Activated CD8-positive, alpha-beta T cell treated with anti-CD3 and anti-CD28 coated beads, Interleukin-2, amount 10 ng/mL, durations not matched to agents 7 days and 5 days (primary cell): ENCODE data around the gene C3. TPM values are rescaled to one million over a fixed set of nuclear protein-coding genes. Genes with fewer than 3 reads are reported as not detected.

ENCODE experiments used
- ATAC-seq: fragments of 150-1000 bp; cut with Tn5 transposase; one replicate; pipeline ENCODE4 v1.10.0; 2021; ENCODE audit warnings: moderate library complexity
- CTCF ChIA-PET: fragments of 350-600 bp; sonication (Branson Sonifier 250); formaldehyde crosslinking; loops from one replicate; lab custom pipeline; 2021; ENCODE audit warnings: antibody characterized with exemption; lab: Charles Lee
- POLR2A ChIA-PET: fragments of 350-600 bp; sonication (Branson Sonifier 250); formaldehyde crosslinking; loops from one replicate; lab custom pipeline; 2021; ENCODE audit warnings: antibody characterized with exemption; lab: Charles Lee
- DNase-seq: peaks from one replicate; pipeline ENCODE4 v3.0.0-alpha.2; 2020
- H3K27ac Mint-ChIP-seq: one replicate; pipeline ENCODE4 v1.8.0; 2021; ENCODE audit warnings: mild to moderate bottlenecking, mixed read lengths
- H3K27me3 Mint-ChIP-seq: one replicate; pipeline ENCODE4 v1.8.0; 2021; ENCODE audit warnings: low read depth, mixed read lengths
- H3K36me3 Mint-ChIP-seq: one replicate; pipeline ENCODE4 v1.8.0; 2021; ENCODE audit warnings: low read depth, mixed read lengths
- H3K4me1 Mint-ChIP-seq: one replicate; pipeline ENCODE4 v1.8.0; 2021; ENCODE audit warnings: low read depth, mixed read lengths
- H3K4me3 Mint-ChIP-seq: one replicate; pipeline ENCODE4 v1.8.0; 2021; ENCODE audit warnings: mild to moderate bottlenecking, mixed read lengths
- H3K9me3 Mint-ChIP-seq: one replicate; pipeline ENCODE4 v1.8.0; 2022; ENCODE audit warnings: mixed read lengths; ENCODE audit not compliant: insufficient read depth
- total RNA-seq, 2 experiments: library from RNA; stranded (reverse); gene quantifications; one replicate each; pipeline ENCODE4 v1.2.3, GENCODE V29; 2021

Gene C3
- total RNA-seq, 2 experiments from 2014 or later = 0.52 to 1.2 TPM

DNA sequence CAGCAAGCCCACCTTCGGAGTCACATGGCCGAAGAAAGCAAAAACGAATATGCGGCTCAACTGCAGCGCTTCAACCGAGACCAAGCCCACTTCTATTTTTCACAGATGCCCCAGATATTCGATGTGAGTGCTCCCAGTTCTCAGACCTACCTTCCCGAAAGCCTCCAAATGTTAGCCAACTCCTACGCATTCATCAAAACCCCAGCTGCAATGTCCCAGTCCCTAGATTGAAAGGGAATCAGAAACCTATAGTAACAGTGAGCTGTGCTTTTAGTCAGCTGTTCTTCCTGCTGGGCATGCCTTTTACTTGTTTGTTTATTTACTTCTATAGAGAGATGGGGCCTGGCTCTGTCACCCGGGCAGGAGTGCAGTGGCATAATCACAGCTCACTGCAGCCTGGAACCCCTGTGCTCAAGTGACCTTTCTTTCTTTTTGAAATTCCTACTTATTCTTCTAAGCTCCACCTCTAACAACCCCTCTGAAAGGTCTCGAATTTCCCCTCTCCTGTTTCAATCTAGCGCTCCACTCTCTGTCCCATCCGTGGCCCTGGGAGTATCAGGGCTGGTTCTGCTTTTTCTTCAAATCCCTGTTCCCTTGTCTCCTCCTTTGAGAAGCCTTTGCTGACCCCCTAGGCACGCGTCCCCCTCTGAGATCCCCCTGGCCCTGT, 23.4 kb upstream of the C3 start:
- Mint-ChIP-seq H3K27me3 (no peaks in the 10 kb centered on the region), H3K36me3 (peaks cover 33% of the 10 kb centered on the region), H3K27ac (peak overlapping the region; percentile 14), H3K9me3 (no peaks in the 10 kb centered on the region), H3K4me3 (no peak overlapping the region), H3K4me1 (peaks cover 11% of the 10 kb centered on the region)
- POLR2A ChIA-PET = no interaction called here
- ATAC-seq (no peak), DNase-seq (no peak)
- CTCF ChIA-PET = interaction anchor here (0.6 to 1.0 kb wide), 2 partner anchors 89 to 119 kb away, joined by 3 to 4 read pairs; no protein-coding TSS in a partner anchor

- Mint-ChIP-seq H3K9me3 (no peaks in the 10 kb centered on the region), H3K27ac (no peak overlapping the region), H3K4me3 (no peak overlapping the region), H3K4me1 (peaks cover 19% of the 10 kb centered on the region), H3K36me3 (peaks cover 27% of the 10 kb centered on the region), H3K27me3 (no peaks in the 10 kb centered on the region)
- CTCF ChIA-PET = interaction anchor here (1.0 kb wide), 1 partner anchor 88 kb away, joined by 3 read pairs; no protein-coding TSS in a partner anchor
- POLR2A ChIA-PET = interaction anchor here (0.6 kb wide), 1 partner anchor 18 kb away, joined by 3 read pairs; no protein-coding TSS in a partner anchor
- DNase-seq (no peak), ATAC-seq (no peak)
Observed at GRCh38 chr19:6743066-6743465, 22.6 kb upstream of the C3 start.

DNA sequence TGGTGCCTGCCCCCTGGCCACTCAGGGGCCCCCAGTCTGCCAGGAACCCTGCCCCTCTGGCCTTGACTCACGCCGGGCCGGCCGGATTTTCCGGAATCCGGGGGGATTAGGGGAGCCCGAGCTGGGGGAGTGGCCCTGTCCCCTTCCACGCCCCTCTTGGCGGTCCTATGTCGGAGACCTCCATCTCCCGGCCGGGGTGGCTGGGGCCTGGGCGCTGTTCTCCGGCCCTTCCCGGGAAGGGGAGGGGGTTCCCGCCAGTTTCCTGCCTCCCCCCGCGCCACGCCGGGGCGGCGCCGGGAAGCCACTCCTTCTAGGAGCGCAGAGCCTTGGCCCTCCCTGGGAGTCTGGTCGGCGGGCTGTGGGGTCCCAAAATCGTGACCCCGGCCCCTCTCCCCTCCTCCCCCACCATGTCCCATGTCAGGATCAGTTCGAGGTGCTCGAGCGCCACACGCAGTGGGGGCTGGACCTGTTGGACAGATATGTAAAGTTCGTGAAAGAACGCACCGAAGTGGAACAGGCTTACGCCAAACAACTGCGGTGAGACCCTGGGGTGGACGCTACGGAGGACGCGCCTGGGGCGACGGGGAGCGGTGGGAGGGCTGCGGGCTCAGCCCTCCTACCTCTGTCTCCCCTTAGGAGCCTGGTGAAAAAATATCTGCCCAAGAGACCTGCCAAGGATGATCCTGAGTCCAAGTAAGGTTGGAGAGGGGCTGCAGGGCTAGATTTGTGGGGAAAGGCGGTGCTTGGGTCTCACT, 20.3 kb upstream of the C3 start:
- ATAC-seq = no peak
- peaks cover 30% of the 10 kb centered on the region for H3K4me1 Mint-ChIP-seq
- DNase-seq = no peak
- no peak overlapping the region for H3K27ac Mint-ChIP-seq
- peaks cover 25% of the 10 kb centered on the region for H3K36me3 Mint-ChIP-seq
- H3K9me3 Mint-ChIP-seq = no peaks in the 10 kb centered on the region
- no peaks in the 10 kb centered on the region for H3K27me3 Mint-ChIP-seq
- ChIA-PET CTCF (no interaction called here), POLR2A (no interaction called here)
- peak overlapping the region; percentile 81 for H3K4me3 Mint-ChIP-seq

DNA sequence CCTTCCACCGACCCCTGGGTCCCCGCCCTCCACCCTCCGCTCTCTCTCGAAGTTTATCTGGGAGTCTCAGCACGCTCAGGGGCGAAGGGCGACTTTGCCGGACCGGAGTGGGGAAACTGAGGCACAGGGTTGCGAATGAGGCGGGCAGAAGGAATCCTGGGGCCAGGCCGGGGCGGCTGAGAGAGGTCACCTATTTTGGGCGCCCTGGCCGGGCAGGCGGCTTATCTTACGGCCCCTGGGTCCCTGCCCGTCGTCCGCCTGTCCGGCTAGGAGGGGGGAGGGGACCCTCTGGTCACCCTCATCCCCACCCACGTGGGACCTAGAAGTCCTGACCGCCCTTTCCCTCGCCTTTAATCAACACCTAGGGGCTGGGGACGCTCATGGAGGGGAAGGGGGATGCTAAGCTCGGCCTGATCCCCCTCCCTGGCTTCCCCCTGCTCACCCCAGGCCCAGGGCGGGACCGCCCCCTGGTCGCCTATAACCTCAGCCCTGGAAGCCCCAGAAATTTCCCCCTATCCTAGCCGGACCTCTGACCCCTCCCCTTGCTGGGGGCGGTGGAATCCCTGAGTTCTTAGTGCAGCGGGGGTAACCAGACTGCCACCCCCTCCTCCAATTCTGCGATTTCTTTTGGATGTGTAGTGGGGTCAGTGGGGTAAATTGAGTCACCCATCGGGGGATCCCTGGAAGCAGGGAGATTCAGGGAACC, 19.6 kb upstream of the C3 start:
- no peaks in the 10 kb centered on the region for H3K9me3 Mint-ChIP-seq
- H3K27me3 Mint-ChIP-seq = no peaks in the 10 kb centered on the region
- H3K36me3 Mint-ChIP-seq = peaks cover 28% of the 10 kb centered on the region
- H3K4me3 Mint-ChIP-seq = peak overlapping the region; percentile 81
- DNase-seq (no peak), ATAC-seq (no peak)
- peaks cover 36% of the 10 kb centered on the region for H3K4me1 Mint-ChIP-seq
- ChIA-PET CTCF (no interaction called here), POLR2A (no interaction called here)
- H3K27ac Mint-ChIP-seq = peak overlapping the region; percentile 39

GRCh38 chr19:6739390-6739882, 19.0 kb upstream of the C3 start, which contains the start of gene TRIP10:
TRIP10 (plus strand) TSS chr19:6739680; CDS start chr19:6739762, 82 bp downstream.
- ChIA-PET CTCF (interaction anchor here (0.8 to 4.0 kb wide), 8 partner anchors 9 to 330 kb away, joined by 3 to 130 read pairs (median 6); partner anchors contain the start of genes SH2D3A, VAV1 and ZNF557), POLR2A (interaction anchor here (1.4 kb wide), 1 partner anchor 33 kb away, joined by 8 read pairs; the partner anchor contains the start of gene VAV1)
- H3K36me3 Mint-ChIP-seq = peaks cover 28% of the 10 kb centered on the region
- H3K27me3 Mint-ChIP-seq = no peaks in the 10 kb centered on the region
- H3K4me3 Mint-ChIP-seq = peak within 1 kb of the TSS; percentile 98
- peak within 1 kb of the TSS; percentile 100 for H3K27ac Mint-ChIP-seq
- DNase-seq (peak; percentile 86), ATAC-seq (peak; percentile 4)
- peaks cover 38% of the 10 kb centered on the region for H3K4me1 Mint-ChIP-seq
- H3K9me3 Mint-ChIP-seq = no peaks in the 10 kb centered on the region

- Mint-ChIP-seq H3K27ac (peak overlapping the region; percentile 100), H3K36me3 (peaks cover 29% of the 10 kb centered on the region), H3K4me3 (peak overlapping the region; percentile 98), H3K9me3 (no peaks in the 10 kb centered on the region), H3K27me3 (no peaks in the 10 kb centered on the region), H3K4me1 (peaks cover 38% of the 10 kb centered on the region)
- ATAC-seq (no peak), DNase-seq (peak; percentile 47)
- ChIA-PET CTCF (interaction anchor here (0.7 to 4.0 kb wide), 22 partner anchors 9 to 330 kb away, joined by 3 to 130 read pairs (median 6); partner anchors contain the start of genes SH2D3A, VAV1 and ZNF557), POLR2A (interaction anchor here (0.6 to 3.6 kb wide), 6 partner anchors 28 to 535 kb away, joined by 3 to 20 read pairs (median 6); partner anchors contain the start of genes SH2D3A and VAV1)
Observed at GRCh38 chr19:6738787-6739389, 18.4 kb upstream of the C3 start.

DNA sequence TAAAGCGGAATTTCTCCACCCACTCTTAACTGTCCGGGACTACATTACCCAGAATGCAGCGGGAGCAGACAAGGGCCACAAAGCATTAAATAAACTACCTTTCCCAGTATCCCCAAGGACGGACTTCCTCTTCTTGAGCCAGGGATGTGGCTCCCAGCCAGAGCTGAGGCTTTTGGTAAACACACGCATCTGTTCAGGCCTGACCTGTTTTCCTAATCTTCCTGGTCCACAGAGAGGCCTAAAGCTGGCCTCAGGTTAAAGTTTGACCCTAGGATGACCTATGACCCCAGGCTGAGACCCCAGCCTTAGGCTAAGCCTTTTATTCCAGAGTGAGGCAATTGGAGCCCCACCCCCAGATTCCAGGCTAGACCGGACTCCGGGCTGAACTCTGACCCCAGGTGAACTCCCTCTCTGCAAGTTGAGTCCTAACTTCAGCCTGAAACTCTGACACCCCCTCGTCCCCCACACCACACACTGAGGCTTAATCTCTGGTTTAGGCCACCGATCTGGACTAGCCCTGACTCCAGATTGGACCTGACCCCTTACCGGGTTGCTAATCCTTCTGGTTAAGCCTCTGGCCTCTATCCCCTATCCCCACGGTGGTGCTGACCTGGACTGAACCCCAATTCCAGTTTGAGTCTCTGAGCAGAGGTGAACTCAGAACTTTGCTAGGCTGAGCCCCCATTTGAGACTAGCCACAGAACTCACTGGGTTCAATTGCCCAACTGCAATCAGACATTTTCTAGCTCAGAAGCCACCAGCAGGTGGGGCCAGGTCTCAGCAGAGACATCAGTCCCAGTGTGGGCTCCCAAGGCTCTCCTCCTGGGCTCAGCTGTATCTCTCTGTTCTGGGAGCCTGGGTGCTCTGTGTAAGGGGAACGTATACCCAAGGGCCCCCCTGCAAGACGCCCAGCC, 17.7 kb upstream of the C3 start:
- Mint-ChIP-seq H3K4me1 (peaks cover 38% of the 10 kb centered on the region), H3K36me3 (peaks cover 24% of the 10 kb centered on the region), H3K27ac (peak overlapping the region; percentile 100), H3K9me3 (no peaks in the 10 kb centered on the region), H3K27me3 (no peaks in the 10 kb centered on the region), H3K4me3 (peak overlapping the region; percentile 98)
- DNase-seq (peak; percentile 90), ATAC-seq (peak; percentile 20)
- ChIA-PET POLR2A (interaction anchor here (0.6 to 3.6 kb wide), 9 partner anchors 29 to 534 kb away, joined by 3 to 20 read pairs (median 6); partner anchors contain the start of genes SH2D3A, TNFSF14 and VAV1), CTCF (interaction anchor here (0.6 to 4.0 kb wide), 36 partner anchors 9 to 331 kb away, joined by 3 to 130 read pairs (median 5); partner anchors contain the start of genes SH2D3A, TNFSF14, VAV1 and ZNF557)

- peak within 1 kb of the TSS; percentile 100 for H3K27ac Mint-ChIP-seq
- CTCF ChIA-PET = interaction anchor here (0.8 to 4.0 kb wide), 29 partner anchors 8 to 227 kb away, joined by 3 to 130 read pairs (median 6); partner anchors contain the start of genes SH2D3A, TNFSF14 and VAV1
- no peaks in the 10 kb centered on the region for H3K9me3 Mint-ChIP-seq
- ATAC-seq (peak; percentile 81), DNase-seq (peak; percentile 100)
- peaks cover 27% of the 10 kb centered on the region for H3K36me3 Mint-ChIP-seq
- peaks cover 41% of the 10 kb centered on the region for H3K4me1 Mint-ChIP-seq
- peak within 1 kb of the TSS; percentile 98 for H3K4me3 Mint-ChIP-seq
- POLR2A ChIA-PET = interaction anchor here (0.6 to 3.6 kb wide), 9 partner anchors 36 to 221 kb away, joined by 3 to 20 read pairs (median 6); partner anchors contain the start of genes TNFSF14 and VAV1
- H3K27me3 Mint-ChIP-seq = no peaks in the 10 kb centered on the region
Observed at GRCh38 chr19:6737284-6737872, 16.9 kb upstream of the C3 start, which contains the start of gene GPR108. GPR108 (minus strand) TSS chr19:6737580; CDS start chr19:6737576, 4 bp downstream.

- ATAC-seq = peak; percentile 9
- H3K4me1 Mint-ChIP-seq = peaks cover 41% of the 10 kb centered on the region
Observed at GRCh38 chr19:6736917-6737283, 16.4 kb upstream of the C3 start.

More at GRCh38 chr19:6736917-6737283, 16.4 kb upstream of the C3 start:
- CTCF ChIA-PET = interaction anchor here (0.8 to 4.0 kb wide), 31 partner anchors 9 to 227 kb away, joined by 3 to 130 read pairs (median 6); partner anchors contain the start of genes SH2D3A, TNFSF14 and VAV1
- no peak for DNase-seq
- Mint-ChIP-seq H3K27me3 (no peaks in the 10 kb centered on the region), H3K4me3 (peak overlapping the region; percentile 98), H3K27ac (peak overlapping the region; percentile 100), H3K9me3 (no peaks in the 10 kb centered on the region), H3K36me3 (peaks cover 28% of the 10 kb centered on the region)
- POLR2A ChIA-PET = interaction anchor here (0.6 to 3.6 kb wide), 6 partner anchors 36 to 220 kb away, joined by 3 to 20 read pairs (median 6); partner anchors contain the start of genes TNFSF14 and VAV1
